IMR-90 (cell line): Measurements from ENCODE around the gene FHAD1.

Experiments
- CEBPB ChIP-seq: IDR thresholded peaks from 2 replicates; pipeline ENCODE4 v1.6.1; 2012; ENCODE audit warnings: low read depth, low read length, improper control_type of control experiment
- CTCF ChIP-seq: conservative IDR thresholded peaks from 2 replicates; pipeline ENCODE4 v1.5.1; 2012; ENCODE audit warnings: mild to moderate bottlenecking, low read depth, low read length, improper control_type of control experiment
- MXI1 ChIP-seq: IDR thresholded peaks from 2 replicates; pipeline ENCODE4 v1.6.1; 2012; ENCODE audit warnings: low read depth, mild to moderate bottlenecking, low read length, moderate library complexity, borderline replicate concordance
- NFE2L2 ChIP-seq: fragments of 150-350 bp; IDR thresholded peaks from 2 replicates; pipeline ENCODE4 v1.6.1; 2016; ENCODE audit warnings: low read depth, mild to moderate bottlenecking, low read length
- POLR2A ChIP-seq: IDR thresholded peaks from 2 replicates; pipeline ENCODE4 v1.6.1; 2012; ENCODE audit warnings: mild to moderate bottlenecking, low read depth, low read length
- RFX5 ChIP-seq: IDR thresholded peaks from 2 replicates; pipeline ENCODE4 v1.8.0; 2012; ENCODE audit warnings: low read depth, mild to moderate bottlenecking, low read length, moderate library complexity
- USF2 ChIP-seq: fragments of 150-350 bp; IDR thresholded peaks from 2 replicates; pipeline ENCODE4 v1.6.1; 2017; ENCODE audit warnings: mild to moderate bottlenecking, antibody characterized with exemption, low read length, low read depth

- TF ChIP-seq USF2 (no peak), CEBPB (no peak), NFE2L2 (no peak), CTCF (no peak), POLR2A (no peak), MXI1 (no peak), RFX5 (no peak)
Measured at GRCh38 chr1:15272782-15273127, 25.7 kb downstream of the FHAD1 start.
